Measurements from ENCODE around the gene AGPS. TPM values are rescaled to one million over a fixed set of nuclear protein-coding genes. Genes with fewer than 3 reads are reported as not detected.

AGPS gene
- total and polyA plus RNA-seq, 9 of the 15 experiments (the other 6 are each of a cell fraction or from before 2014, with no cell fraction given), result 15.5 to 211 (median 63.1) TPM

DNA sequence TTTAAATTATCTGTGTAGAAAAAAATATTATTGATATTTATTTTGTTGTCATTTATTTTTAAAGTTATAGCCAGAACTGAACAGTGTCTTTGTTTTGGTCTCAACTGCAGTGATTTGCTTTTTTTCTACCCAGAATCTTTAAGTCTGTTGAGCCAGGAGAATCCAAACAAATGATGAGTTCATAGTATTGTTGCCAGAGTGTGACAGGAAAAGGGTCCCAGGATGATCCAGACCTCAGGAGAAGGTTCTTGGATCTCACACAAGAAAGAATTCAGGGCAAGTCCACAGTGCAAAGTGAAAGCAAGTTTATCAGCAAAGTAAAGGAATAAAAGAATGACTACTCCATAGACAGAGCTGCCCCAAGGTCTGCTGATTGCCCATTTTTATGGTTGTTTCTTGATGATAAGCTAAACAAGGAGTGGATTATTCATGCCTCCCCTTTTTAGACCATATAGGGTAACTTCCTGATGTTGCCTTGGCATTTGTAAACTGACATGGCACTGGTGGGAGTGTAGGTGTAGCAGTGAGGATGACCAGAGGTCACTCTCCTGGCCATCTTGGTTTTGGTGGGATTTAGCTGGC lies 127.1 kb downstream of the AGPS start:
- DNase-seq (ENCODE audit: extremely low read depth in 1 of 4, low spot score in 3 of 4), result no peak
- CTCF ChIA-PET (ENCODE audit: low intra/inter-chr PET ratio), result no interaction called here
- no peaks in the 10 kb centered on the region for H4K20me1 ChIP-seq (replicated peaks; ENCODE audit: control insufficient read depth, insufficient read depth, low read length)
- H3K4me1 ChIP-seq (replicated peaks in 1 of 2; ENCODE audit: control insufficient read depth in 2 of 2, insufficient read depth in 2 of 2, low read length in 2 of 2), result no peaks in the 10 kb centered on the region
- in situ Hi-C loops (cut with MboI), result no loop called here
- H3K9ac ChIP-seq (ENCODE audit: insufficient read depth in 1 of 2, low read depth in 2 of 2, low read length in 2 of 2), result no peak overlapping the region
- FAIRE-seq, result no peak
- POLR2A ChIA-PET, result interaction anchor here (0.8 to 2.3 kb wide), 3 partner anchors 9 to 931 kb away, joined by 3 to 8 read pairs (median 3); partner anchors contain the start of gene PRKRA
- no peak overlapping the region for H3K4me3 ChIP-seq
- H3K27me3 ChIP-seq (ENCODE audit: control insufficient read depth in 2 of 2, insufficient read depth in 2 of 2, low read length in 2 of 2), result no peaks in the 10 kb centered on the region
- no peak overlapping the region for H3K27ac ChIP-seq (ENCODE audit: extremely low read depth, low read depth, low read length)
- ATAC-seq, result no peak
- no peak overlapping the region for H2AFZ ChIP-seq (ENCODE audit: low read depth, low read length)
- no peaks in the 10 kb centered on the region for H3K79me2 ChIP-seq (ENCODE audit: control insufficient read depth, insufficient read depth, low read length)
- BruUV-seq (replicated peaks), result no TSS peak
- H3K36me3 ChIP-seq (ENCODE audit: control insufficient read depth, insufficient read depth, low read length), result peaks cover 60% of the 10 kb centered on the region
- no peaks in the 10 kb centered on the region for H3K9me1 ChIP-seq (ENCODE audit: control insufficient read depth, insufficient read depth, low read length)
- intact Hi-C loops (cut with micrococcal nuclease), result no loop called here
- no peak overlapping the region for H3K4me2 ChIP-seq (ENCODE audit: insufficient read depth, low read length)
- no peaks in the 10 kb centered on the region for H3K9me3 ChIP-seq (replicated peaks; ENCODE audit: control insufficient read depth, insufficient read depth, low read depth, low read length)
- TF ChIP-seq SNIP1 (IDR thresholded peaks at IDR 0.05; ENCODE audit: low read depth) (no peak), KDM4B (IDR thresholded peaks at IDR 0.05; ENCODE audit: borderline replicate concordance in 2 of 2, low read depth in 1 of 2) (no peak), HMGN3 (IDR thresholded peaks at IDR 0.05; ENCODE audit: borderline replicate concordance, extremely low read depth, insufficient read length, low read depth, low read length) (no peak), SRF (CRISPR knock-in tag; IDR thresholded peaks at IDR 0.05) (no peak), NR2F6 (CRISPR knock-in tag; IDR thresholded peaks at IDR 0.05) (no peak), BRF1 (IDR thresholded peaks at IDR 0.05; ENCODE audit: borderline replicate concordance, extremely low read depth, insufficient read length) (no peak), PRPF4 (IDR thresholded peaks at IDR 0.05; ENCODE audit: insufficient read depth, low read depth, low read length, poor library complexity, severe bottlenecking) (no peak)
- TF ChIP-seq, protein P1, sequence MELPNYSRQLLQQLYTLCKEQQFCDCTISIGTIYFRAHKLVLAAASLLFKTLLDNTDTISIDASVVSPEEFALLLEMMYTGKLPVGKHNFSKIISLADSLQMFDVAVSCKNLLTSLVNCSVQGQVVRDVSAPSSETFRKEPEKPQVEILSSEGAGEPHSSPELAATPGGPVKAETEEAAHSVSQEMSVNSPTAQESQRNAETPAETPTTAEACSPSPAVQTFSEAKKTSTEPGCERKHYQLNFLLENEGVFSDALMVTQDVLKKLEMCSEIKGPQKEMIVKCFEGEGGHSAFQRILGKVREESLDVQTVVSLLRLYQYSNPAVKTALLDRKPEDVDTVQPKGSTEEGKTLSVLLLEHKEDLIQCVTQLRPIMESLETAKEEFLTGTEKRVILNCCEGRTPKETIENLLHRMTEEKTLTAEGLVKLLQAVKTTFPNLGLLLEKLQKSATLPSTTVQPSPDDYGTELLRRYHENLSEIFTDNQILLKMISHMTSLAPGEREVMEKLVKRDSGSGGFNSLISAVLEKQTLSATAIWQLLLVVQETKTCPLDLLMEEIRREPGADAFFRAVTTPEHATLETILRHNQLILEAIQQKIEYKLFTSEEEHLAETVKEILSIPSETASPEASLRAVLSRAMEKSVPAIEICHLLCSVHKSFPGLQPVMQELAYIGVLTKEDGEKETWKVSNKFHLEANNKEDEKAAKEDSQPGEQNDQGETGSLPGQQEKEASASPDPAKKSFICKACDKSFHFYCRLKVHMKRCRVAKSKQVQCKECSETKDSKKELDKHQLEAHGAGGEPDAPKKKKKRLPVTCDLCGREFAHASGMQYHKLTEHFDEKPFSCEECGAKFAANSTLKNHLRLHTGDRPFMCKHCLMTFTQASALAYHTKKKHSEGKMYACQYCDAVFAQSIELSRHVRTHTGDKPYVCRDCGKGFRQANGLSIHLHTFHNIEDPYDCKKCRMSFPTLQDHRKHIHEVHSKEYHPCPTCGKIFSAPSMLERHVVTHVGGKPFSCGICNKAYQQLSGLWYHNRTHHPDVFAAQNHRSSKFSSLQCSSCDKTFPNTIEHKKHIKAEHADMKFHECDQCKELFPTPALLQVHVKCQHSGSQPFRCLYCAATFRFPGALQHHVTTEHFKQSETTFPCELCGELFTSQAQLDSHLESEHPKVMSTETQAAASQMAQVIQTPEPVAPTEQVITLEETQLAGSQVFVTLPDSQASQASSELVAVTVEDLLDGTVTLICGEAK (IDR thresholded peaks at IDR 0.05), result no peak
- TF ChIP-seq, protein P1 (CRISPR knock-in tag; IDR thresholded peaks at IDR 0.05), result no peak
- TF ChIP-seq, protein P2, sequence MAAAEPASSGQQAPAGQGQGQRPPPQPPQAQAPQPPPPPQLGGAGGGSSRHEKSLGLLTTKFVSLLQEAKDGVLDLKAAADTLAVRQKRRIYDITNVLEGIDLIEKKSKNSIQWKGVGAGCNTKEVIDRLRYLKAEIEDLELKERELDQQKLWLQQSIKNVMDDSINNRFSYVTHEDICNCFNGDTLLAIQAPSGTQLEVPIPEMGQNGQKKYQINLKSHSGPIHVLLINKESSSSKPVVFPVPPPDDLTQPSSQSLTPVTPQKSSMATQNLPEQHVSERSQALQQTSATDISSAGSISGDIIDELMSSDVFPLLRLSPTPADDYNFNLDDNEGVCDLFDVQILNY (CRISPR knock-in tag; IDR thresholded peaks at IDR 0.05), result no peak
- TF ChIP-seq, protein P3, sequence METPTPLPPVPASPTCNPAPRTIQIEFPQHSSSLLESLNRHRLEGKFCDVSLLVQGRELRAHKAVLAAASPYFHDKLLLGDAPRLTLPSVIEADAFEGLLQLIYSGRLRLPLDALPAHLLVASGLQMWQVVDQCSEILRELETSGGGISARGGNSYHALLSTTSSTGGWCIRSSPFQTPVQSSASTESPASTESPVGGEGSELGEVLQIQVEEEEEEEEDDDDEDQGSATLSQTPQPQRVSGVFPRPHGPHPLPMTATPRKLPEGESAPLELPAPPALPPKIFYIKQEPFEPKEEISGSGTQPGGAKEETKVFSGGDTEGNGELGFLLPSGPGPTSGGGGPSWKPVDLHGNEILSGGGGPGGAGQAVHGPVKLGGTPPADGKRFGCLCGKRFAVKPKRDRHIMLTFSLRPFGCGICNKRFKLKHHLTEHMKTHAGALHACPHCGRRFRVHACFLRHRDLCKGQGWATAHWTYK (CRISPR knock-in tag; IDR thresholded peaks at IDR 0.05), result no peak
